ENCODE results near the gene MEX3A. TPM values are rescaled to one million over a fixed set of nuclear protein-coding genes. Genes with fewer than 3 reads are reported as not detected.
"Not testable (repeated sequence)": the region's sequence is repeated elsewhere in the genome, so short reads cannot be mapped to it uniquely, and the experiment has no call there.

The MEX3A gene
- under 1 TPM; 0.15 to 0.42 TPM for total RNA-seq
- long read RNA-seq: 0 reads

DNA sequence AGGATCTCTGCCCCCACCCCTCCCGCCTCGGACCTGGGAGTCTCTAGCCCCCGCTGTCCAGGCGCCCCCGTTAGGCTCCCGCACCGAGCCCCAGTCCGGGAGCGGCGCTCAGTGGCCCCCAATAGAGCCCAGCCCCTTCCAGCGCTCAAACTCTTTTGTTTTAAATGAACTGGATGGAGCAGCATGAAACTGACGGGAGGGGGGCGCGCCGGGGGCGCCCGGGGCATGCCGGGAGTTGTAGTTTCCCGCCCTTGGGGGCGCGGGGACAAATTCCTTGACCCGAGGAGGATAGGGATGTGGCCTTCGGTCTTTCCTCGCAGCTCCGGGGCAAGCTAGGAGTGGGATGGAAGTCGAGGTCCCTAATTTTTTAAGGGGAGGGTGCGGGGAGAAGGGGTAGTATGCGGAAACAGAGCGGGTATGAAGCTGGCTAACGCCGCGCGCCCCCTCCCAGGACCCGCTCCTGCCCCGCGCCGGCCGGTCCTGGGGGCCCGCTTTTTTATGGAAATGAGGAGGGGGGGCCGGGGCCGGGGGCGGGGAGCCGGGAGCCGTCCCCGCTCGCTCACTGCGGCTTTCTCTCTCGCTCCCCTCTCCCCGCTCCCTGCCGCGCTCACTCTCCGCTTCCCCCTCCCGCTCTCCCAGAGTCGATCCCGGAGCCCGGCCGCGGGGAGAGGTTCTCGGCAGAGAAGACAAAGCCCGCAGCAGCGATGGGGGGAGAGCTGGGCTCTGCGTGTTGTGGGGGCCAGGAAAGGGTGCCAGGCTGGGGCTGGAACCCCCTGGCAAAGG, at the start of gene MEX3A:
Gene MEX3A, minus strand, starts transcription at position 157 of the 783 bp plus-strand sequence. CDS start 467 bp downstream, outside the sequence.
- intact Hi-C loops (cut with DNase I): no loop called here
- DNase-seq: peak; percentile 80
- peak; percentile 88 to 91 for ATAC-seq

- DNase-seq: no peak
- no peak for ATAC-seq
- intact Hi-C loops (cut with DNase I): loop anchor here in 1 of 2 donors (1.0 kb wide), 1 partner anchor 34 kb away; no protein-coding TSS in a partner anchor
Observed at GRCh38 chr1:156130578-156130942, 48.3 kb upstream of the MEX3A start.

DNA sequence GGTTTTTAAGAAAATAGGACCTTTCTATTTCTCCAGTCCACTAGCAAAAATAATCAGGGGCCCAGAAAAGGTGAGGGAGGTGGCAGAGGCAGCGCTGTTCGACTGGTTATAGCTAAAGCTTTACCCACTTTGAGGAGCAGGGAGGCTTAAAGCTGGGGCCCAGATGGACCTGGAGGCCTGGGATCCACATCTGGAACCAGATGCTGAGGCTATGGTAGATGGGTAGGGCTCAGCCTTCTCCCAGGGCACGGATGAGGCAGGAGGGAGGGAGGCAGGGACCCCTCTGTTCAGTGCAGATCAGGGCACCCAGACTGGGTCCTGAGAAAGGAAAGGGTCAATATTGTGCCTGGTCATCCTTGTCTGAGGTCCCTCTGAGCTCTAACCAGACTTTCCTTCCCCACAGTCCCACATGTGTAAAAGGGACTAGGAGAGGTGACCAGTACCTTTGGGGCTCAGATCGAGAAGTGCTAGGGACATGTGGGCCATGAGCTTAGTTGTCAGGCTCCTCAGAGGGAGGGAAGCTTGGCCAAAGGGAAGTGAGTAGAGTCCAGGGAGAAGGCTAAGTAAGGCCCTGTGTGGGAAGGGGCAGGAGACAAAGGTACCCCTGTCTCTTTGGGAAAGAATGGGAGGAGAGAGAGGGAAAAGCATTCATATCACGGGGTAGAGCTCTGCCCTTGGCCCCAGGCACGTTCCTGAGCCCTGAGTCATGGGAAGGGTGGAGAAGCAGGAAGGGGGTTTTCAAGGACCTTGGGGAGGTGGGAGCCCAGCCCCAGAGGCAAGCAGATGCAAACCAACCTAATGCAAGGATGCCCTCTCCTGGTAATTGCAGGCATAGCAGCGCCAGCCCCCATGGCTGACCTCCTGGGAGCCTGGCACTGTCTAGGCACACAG, 47.7 kb upstream of the MEX3A start:
- peak; percentile 91 for DNase-seq
- peak; percentile 65 to 68 for ATAC-seq
- intact Hi-C loops (cut with DNase I): loop anchor here (1.0 to 2.0 kb wide), 2 partner anchors 33 to 34 kb away; no protein-coding TSS in a partner anchor

- DNase-seq (peak; percentile 74), ATAC-seq (peak; percentile 3 to 19)
- intact Hi-C loops (cut with DNase I): loop anchor here in 1 of 2 donors (2.0 kb wide), 1 partner anchor 32 kb away; no protein-coding TSS in a partner anchor
Observed at GRCh38 chr1:156128654-156129597, 46.7 kb upstream of the MEX3A start.

DNA sequence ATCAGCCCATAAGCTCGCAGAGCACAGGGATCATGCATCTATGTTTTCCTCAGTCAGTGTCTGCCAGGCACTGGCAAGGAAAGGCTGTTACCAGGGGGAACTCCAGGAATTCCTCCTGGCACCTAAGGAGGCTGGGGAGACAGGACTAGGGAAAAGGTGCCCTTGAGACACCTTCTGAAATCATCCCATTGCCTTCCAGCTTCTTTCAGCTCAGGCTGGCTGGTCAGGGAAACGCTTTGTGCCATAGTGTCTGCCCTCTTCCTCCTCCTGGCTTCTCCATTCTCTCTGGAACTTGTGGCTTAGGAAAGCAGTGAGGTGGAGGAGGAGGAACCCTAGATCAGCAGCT, 46.0 kb upstream of the MEX3A start:
- no peak for DNase-seq
- intact Hi-C loops (cut with DNase I): loop anchor here in 1 of 2 donors (2.0 kb wide), 1 partner anchor 31 kb away; no protein-coding TSS in a partner anchor
- no peak for ATAC-seq

GRCh38 chr1:156126630-156127534, 44.6 kb upstream of the MEX3A start:
- DNase-seq: peak; percentile 70
- ATAC-seq: peak in 1 of 2 donors; percentile 7
- intact Hi-C loops (cut with DNase I): no loop called here

- intact Hi-C loops (cut with DNase I): no loop called here
- DNase-seq (peak; percentile 95), ATAC-seq (peak; percentile 59 to 68)
Observed at GRCh38 chr1:156126043-156126629, 43.9 kb upstream of the MEX3A start.

- intact Hi-C loops (cut with DNase I); ATAC-seq; DNase-seq: not testable (repeated sequence)
Observed at GRCh38 chr1:156125544-156125943, 43.3 kb upstream of the MEX3A start.

DNA sequence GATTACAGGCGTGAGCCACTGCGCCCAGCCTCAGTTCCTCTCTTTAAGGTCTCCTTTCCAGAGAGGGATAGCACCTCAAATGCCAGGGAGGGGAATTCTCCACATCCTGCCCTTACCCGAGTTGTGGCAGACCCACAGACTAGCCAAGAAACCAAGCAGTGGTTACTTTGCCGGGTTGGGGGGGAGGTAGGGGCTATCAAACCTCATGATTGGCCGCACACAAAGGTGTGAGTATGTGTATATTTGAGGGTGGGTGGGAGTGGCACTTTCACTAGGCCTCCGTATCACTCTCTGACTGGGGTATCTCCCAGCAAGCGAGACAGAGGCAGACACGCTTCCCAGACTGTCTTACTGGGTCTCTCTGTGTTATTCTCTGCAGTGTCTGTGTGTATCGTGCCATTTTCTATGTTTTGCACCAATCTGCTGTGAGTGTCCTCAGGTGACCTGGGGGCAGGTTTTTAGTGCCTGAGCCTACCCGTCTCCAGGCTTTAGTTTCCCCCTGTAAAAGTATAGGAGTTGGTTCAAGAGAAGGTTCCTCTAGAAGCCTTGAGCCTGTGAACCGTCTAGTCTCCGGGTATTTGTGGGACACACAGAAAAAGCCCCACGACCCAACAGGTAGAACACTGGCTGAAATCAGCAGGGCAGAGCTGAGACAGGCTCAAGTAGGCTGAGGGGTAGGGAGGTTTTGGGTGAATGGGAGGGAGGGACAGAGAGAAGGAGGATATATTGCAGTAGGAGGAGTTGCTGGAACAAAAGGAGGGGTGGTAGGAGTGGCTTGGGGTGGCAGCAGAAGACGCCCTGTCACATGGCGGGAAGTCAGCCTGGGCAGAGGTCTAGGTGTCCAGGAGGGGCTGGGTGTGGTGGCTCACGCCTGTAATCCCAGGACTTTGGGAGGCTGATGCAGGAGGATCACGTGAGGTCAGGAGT, 42.6 kb upstream of the MEX3A start:
- DNase-seq (peak; percentile 63), ATAC-seq (no peak)
- intact Hi-C loops (cut with DNase I): no loop called here

- ATAC-seq: peak; percentile 67 to 85
- peak; percentile 96 for DNase-seq
- intact Hi-C loops (cut with DNase I): no loop called here
Observed at GRCh38 chr1:156123356-156124196, 41.3 kb upstream of the MEX3A start.

DNA sequence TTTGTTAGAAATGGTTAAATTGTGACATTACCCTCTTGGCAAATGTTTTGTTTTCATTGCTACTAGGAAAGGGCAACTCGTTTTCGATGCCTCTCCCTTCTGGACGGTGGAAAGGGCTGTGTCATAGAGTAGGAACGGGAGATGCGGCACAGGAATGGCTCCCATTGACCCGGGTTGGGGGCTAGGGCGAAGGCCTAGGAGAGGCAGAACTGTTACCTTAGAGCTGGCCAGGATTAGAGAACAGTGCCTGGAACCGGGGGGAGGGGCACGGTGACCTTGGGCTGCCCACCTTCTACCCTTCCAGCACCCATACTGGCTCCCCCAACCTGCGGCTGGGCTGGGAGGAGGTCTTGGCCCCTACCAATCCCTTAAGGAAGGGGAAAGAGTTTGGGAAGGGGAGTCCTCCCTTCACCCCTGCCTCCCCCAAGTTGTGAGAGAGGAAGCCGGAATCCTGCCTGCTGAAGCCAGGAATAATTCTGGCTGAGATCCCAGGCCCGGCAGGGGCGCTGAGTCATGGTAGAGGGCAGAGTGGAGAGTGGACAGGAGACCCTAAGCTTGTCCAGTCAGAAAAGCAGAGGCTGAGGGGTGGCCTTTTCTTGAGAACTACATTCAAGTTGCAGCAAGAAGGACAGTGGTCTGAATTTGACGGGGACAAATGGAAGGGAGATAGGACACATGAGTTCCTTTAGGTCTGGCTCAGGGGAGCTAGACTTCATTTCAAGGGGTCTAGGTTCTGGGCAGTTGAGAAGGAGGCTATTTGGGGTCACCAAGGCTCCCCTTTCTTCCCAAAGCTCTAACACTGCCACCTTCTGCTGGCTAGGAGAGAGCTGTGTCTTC, 40.5 kb upstream of the MEX3A start:
- DNase-seq (peak; percentile 89), ATAC-seq (peak; percentile 43 to 56)
- intact Hi-C loops (cut with DNase I): no loop called here

DNA sequence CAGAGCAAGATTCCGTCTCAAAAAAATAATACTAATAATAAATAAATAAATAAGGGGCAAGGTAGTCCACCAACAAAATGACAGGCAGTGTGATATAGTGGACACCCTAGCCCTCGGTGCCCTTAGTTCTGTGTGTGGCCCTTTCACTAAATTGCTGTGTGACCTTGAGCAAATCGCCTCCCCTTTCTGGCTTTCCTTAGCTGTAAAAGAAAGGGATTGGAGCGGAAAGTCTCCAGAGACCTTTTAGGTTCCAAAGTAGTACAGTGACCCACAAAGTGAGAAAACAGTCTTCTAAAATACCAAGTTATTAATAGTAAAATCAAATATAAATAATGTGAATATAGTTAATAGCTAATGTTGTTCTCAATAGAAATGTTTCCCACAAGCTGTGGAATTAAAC, 39.8 kb upstream of the MEX3A start:
- ATAC-seq (no peak), DNase-seq (no peak)
- intact Hi-C loops (cut with DNase I): no loop called here

GRCh38 chr1:156121457-156121856, 39.2 kb upstream of the MEX3A start:
- no peak for ATAC-seq
- DNase-seq: no peak
- intact Hi-C loops (cut with DNase I): no loop called here

DNA sequence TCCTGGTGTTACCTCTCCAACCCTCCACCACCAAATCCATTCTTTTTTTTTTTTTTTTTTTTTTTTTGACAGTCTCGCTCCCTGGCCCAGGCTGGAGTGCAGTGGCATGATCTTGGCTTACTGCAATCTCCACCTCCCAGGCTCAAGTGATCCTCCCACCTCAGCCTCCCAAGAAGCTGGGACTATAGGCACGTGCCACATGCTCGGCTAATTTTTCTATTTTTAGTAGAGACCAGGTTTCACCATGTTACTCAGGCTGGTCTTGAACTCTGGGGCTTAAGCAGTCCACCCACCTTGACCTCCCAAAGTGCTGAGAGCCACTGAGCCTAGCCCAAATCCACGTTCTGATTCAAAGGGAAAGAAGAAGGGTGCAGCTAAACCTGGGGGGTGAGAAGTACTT, 38.7 kb upstream of the MEX3A start:
- DNase-seq; intact Hi-C loops (cut with DNase I); ATAC-seq: not testable (repeated sequence)

DNA sequence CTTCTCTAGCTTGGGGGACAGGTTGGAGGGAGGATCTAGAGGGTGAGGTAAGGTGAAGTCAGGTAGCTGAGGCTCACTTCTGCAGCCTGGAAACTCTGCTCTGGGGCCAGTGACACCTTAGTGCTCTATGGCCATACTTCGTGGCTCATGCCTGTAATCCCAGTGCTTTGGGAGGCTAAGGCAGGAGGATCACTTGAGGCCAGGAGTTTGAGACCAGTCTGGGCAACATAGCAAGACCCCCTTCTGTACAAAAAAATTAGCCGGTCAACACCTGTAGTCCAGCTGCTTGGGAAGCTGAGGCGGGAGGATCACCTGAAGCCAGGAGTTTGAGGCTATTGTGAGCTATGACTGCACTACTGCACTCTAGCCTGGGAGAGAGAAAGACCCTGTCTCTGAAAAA, 38.1 kb upstream of the MEX3A start:
- DNase-seq (no peak), ATAC-seq (no peak)
- intact Hi-C loops (cut with DNase I): no loop called here
